ENCODE results near the gene RGS3. TPM values are rescaled to one million over a fixed set of nuclear protein-coding genes. Genes with fewer than 3 reads are reported as not detected.
A peak's percentile ranks its signal among the peaks of the same experiment; 100 is the strongest.

The RGS3 gene
- total RNA-seq, 1 experiment from 2014 or later: 52.7 TPM

DNA sequence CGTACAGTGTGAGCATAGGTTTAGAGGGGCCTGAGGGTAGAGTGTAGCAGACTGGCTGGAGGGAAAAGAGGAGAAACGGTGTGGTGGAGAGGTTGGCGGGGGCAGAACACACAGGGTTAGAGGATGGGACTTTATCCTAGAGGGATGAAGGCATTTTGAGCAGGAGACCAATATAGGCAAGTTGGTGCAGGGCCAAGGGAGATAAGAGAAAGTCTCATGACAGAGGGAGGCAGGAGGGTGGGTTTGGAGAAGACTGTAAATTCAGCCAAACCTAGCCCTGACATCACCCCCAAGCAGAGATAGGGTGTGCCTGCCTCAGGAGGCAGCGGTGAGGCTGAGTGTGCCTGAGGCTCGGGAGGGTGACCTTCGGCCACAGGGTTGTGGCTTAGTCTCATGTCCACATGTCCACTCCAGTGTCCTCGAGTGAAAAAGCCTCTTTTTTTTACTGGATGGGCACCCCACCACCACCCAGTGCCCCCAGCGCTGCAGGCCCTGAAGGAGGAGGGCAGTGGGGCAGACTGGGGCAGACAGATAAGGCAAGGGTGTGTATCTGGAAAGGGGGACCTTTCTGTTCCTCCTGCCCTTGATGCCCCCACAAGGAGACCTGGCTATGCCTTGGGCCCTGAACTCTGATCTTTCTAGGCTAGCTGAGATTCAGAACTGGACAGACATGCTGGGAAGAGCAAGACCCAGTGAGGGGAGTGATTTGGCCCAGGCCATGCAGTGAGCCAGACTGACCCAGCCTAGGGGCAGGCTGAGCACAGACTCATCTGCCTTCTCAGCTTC lies 108.7 kb downstream of the RGS3 start:
- in situ Hi-C loops (cut with HindIII; ENCODE audit: low pct_unique_long_range_greater_than_20kb, low sequenced_read_pairs): no loop called here
- no peak for DNase-seq (ENCODE audit: low read depth)

DNA sequence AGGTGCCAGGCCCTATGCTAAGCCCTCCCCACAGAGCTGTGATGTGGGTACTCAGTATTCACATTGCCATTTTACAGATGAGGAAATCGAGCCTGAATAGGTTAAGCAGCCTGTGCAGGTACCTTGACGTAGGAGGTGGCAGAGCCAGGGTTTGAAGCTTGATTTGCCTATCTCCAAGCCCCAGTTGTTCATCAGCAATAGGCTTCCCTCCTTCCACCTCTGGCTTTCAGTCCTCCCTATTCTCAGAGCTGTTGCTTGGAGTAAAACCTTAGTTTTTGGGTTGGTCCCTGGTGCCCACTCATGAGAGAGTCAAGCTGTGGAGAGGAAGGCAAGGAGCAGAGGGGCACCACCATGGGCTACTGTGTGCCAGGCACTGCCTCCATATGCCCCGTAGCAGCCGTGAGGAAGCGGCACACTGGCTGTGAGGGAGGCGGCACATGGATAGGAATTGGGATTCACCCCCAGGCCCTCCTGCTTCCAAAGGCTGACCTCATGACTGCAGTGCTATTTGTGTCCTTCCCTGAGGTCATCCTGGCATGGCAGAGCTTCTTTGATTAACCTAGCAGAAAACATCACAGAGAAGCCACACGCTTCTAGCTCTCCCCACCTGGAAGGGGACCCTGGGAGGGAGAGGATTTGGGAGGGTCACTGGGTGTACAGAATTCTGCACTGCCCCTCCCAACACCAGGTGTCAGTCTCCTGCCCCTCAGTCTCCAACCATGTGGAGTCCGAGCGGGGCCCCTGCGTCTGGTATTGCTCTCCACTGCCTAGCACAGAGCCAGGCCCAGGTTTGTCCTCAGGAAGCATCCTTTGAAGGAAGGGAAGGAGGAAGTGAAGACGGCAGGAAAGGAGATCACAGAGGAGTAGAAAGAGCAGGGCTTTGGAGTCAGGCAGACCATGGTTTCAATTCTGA lies 109.8 kb downstream of the RGS3 start:
- in situ Hi-C loops (cut with HindIII; ENCODE audit: low pct_unique_long_range_greater_than_20kb, low sequenced_read_pairs): no loop called here
- no peak for DNase-seq (ENCODE audit: low read depth)

DNA sequence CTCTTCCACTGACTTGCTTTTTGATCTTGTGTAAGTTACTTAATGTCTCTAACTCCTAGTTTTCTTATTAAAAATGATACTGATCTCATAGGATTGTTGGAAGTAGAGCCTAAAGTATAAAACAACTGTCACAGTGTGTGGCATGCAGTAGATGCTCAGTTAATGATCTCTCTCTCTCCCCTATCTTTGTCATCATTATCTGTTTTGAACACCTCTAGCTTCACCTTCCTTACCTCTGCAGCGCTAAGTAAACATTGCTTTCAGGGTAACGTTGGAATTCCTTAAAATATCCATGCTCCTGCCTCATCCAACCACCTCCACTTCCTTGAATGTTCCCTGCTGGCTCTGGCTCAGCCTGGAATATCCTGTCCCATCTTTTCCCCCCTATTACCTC lies 110.4 kb downstream of the RGS3 start:
- no peak for DNase-seq (ENCODE audit: low read depth)
- in situ Hi-C loops (cut with HindIII; ENCODE audit: low pct_unique_long_range_greater_than_20kb, low sequenced_read_pairs): no loop called here

DNA sequence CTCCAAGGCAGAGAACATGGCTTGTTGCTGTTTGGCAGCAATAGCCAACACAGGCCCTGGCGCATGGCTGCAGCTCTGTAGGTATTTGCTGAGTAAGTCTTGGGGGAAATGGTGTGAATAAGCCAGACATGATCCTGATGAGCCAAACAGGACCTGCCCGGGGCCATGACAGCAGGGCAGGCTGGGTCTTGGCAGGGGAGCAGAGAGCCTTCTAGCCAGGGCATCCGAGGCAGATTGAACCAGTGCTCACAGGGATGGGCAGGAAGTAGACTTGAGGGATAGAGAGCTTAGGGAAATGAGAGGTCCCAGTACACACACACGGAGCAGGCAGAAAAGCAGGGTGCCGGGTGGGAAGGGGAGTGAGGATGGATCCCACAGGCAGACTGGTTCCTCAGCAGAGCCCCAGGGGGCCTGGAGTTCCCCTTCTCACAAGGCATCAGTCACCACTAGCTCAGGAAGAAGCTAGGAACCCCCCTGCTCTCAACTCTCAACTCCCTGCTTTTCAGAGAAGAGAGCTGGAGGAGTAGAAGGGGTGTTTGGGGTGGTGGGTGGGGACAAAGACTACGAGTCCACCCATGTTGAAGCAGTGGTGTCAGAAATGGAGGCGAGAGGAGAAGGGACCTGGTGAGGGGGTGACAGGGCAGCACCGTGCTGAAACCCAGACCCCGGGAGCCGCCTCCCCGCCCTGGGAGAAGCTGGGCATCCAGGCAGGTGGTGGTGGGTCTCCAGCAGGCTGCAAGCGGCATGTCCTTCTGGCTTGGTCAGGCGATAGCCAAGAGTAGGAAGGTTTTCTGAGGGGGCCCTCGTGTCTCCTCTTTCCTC lies 111.1 kb downstream of the RGS3 start:
- in situ Hi-C loops (cut with HindIII; ENCODE audit: low pct_unique_long_range_greater_than_20kb, low sequenced_read_pairs): no loop called here

DNA sequence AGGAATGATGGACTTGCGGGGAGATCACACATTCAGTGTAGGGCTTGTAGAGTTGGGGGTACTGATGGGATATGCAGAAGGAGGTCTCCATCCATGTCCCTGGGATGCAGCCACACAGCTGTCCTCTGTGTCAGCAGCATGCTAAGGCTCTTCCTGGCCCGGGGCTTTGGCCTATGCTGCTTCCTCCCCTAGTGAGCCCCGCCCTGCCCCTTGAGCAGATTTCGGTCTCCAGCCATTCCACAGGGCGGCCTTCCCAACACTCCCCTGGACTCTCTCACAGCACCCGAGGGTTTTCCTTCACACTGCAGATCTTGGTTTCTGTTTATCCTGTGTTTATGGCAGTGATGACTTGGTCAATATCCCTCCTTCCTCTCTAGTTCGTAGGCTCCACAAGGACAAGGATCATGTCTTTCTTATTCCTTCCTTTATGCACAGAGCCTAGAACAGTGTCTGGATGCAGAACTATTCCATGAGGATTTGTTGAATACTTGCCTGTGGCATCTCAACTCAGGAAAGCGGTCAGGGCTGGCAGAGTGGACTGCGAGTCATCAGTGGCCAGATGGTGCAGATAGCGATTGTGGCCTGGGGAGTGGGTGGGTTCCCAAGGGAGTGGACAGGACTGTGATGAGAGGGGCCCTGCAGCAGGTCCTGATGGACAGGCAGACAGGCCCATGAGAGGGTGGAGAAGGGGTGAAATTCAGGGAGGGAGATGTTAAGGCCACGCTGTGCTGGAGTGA lies 114.2 kb downstream of the RGS3 start:
- DNase-seq (ENCODE audit: low read depth): peak; percentile 48
- in situ Hi-C loops (cut with HindIII; ENCODE audit: low pct_unique_long_range_greater_than_20kb, low sequenced_read_pairs): no loop called here

More for the DNA sequence above, 111.1 kb downstream of the RGS3 start:
- DNase-seq (ENCODE audit: low read depth): no peak

DNA sequence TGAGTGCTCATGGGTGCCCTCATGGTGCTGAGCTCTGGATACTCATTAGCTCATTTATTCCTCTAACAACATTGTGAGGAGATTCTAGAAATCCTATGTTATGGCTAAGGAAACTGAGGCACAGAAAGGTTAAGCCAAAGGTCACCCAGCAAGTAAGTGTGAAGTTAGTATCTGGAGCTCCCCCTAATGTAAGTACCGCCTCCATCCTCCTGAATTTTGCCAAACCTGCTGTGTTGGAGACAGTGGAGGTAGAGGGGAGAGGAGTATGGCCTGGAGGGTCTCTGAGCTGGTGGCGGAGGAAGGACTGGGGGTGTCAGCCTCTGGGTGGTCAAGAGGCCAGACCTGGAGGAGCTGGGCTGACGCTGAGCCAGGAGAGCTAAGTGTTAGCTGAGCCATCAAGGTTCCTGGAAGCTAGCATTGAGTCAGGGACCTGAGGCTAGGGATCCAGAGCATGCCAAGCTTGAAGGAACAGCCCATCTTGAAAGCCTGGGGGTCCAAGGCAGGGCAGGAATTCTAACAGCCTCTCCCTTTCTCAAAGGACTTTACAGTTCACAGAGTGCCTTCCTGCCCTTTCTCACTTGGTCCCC lies 114.8 kb downstream of the RGS3 start:
- in situ Hi-C loops (cut with HindIII; ENCODE audit: low pct_unique_long_range_greater_than_20kb, low sequenced_read_pairs): no loop called here

DNA sequence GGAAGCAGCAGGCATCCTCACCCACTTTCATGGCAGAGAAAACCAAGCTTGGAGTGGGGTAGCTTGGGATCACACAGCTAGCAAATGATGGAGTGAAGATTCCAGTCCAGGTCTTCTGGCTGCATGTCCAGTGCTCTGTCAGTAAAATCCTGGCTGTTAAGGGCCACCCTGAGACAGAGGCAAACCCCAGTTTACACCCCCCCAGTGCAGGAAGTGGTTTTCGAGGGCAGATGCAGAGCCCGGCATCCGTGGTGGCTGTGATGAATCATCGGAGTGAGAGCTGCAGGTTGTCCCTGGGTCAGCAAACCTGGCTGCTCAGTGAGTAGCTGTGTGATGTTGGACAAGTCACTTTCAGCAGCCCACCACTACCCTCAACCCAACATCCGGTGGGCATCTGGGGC lies 115.4 kb downstream of the RGS3 start:
- peak; percentile 93 for DNase-seq (ENCODE audit: low read depth)
- in situ Hi-C loops (cut with HindIII; ENCODE audit: low pct_unique_long_range_greater_than_20kb, low sequenced_read_pairs): no loop called here

More for the DNA sequence above, 114.8 kb downstream of the RGS3 start:
- DNase-seq (ENCODE audit: low read depth): peak; percentile 33

DNA sequence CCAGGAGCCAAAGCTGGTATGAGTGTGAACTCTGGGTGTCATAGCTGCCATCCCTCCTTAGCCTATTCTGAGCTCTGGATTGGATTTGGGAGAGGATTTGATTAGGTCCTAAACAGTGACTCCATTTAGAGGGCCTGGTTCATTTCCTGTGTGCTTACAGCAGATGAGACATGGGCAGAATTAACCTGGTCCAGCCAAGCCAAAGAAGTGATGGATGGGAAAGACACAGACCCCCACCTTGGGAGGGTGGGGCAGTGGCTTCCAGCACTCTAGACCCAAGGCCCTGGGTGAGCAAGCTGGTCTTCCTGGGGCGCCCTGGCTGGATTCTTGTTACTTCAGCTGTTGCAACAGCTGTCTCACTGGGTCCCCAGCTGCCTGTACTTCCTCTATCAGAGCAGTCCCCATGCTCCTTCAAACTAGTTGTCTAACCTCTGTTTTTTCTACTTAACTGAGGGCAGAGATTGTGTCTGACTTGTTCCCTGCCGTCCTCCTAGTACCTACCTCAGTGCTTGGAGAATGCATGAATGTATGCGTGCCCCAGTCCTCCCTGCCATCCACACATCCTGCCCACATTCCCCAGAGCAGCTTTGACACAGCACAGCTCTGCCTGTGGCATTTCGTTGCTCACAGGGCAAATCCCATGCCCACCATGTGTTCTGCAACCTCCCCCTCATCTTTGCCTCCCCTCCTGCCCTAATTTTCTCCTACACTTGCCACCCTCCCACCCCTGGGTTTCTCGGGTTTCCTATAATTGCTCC lies 115.9 kb downstream of the RGS3 start:
- in situ Hi-C loops (cut with HindIII; ENCODE audit: low pct_unique_long_range_greater_than_20kb, low sequenced_read_pairs): no loop called here

DNA sequence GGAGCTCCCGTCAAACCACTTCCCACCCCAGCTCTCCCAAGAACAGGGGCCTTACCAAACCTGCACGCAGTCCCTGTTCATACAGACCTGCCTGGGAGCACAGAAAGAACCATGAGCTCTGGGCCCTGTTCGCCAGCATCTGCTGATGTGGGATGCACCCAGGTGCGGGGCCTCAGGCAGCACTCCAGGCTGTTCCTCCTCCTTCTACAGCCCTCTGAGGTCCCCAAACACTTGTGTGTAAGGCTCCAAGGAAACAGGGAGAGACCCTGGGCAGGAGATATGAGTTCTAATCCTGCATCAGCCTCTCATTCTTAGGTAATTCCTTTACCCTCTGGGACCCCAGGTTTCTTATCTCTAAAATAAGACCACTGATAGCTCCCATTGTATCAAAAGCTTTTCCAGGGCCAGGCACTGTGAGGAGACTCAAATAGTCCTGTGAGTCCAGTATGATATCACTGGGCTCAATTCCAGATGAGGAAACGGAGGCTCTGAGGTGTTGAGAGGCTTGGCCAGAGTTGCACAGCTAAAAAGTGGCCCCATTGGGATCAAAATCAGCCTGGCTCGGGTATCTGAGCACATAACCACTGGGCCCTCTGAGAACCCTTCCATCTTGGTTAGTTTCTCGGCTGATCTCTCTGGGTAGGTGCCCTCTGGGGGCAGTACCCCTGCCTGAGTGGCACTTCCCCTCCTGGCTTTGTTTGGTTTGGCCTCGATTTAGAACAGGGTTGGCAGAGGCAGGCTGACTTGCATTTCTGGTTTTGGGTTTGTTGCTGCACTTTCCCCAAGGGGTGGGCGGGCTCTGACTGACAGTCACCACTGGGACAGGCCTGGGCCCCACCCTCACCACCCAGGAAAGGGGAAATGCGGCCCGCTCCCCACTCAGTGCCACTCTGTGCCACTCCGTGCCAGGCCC lies 116.8 kb downstream of the RGS3 start:
- in situ Hi-C loops (cut with HindIII; ENCODE audit: low pct_unique_long_range_greater_than_20kb, low sequenced_read_pairs): no loop called here
- DNase-seq (ENCODE audit: low read depth): no peak

More for the DNA sequence above, 115.9 kb downstream of the RGS3 start:
- no peak for DNase-seq (ENCODE audit: low read depth)

DNA sequence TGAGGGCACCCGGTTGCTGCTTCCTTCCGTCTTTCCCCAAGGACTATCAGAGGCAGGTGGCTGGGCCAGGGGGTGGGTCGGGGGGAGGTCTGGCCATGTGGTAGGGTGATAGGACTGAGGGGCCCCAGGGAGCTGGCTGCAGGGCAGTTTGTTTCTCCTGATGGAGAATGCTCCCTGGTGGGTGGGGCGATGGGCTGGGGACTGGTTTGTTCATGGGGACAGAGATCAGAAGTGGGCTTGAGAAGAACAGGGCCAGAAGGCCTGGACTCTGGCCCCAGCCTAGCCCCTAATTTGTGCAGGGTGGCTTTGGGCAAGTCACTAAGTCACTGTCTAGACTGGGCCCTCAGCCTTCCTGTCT lies 117.4 kb downstream of the RGS3 start:
- DNase-seq (ENCODE audit: low read depth): no peak
- in situ Hi-C loops (cut with HindIII; ENCODE audit: low pct_unique_long_range_greater_than_20kb, low sequenced_read_pairs): no loop called here

DNA sequence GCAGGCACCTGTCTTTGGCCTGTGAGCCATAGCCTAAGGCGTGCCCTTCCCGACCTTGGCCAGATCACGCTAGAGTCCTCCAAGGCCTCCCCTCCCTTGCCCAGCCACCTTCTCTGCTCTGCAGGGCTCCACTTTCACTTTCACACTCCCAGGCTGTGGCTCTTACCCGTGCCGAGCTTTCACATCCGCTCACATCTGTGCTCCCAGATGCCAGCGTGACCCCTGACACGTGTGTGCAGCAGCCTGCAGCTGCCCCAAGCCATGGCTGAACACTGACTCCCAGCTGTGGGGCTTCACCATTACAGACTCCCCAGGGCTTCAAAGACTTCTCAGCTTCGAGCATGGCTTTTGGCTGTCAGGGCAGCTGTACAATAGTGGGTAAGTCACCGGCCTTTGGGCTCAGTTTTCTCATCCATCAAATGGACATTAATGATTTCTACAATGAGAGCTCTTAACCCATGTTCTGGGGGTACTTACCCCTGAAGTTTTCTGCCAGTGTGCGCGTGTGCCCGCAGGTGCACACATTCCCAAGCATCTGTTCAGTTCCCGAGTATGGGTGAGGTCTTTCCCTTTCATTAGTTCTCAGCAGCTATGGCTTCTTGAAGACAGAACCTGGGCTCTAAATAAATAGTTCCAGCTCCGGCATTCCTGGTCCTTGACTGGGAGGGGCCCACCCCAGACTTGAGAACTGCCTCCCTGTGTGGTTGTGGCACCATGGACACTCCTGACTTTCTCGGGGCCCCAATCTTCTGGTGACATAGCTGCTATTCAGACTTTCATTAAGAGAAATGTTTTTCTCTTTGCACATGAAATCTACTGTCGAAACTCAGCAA lies 118.6 kb downstream of the RGS3 start:
- in situ Hi-C loops (cut with HindIII; ENCODE audit: low pct_unique_long_range_greater_than_20kb, low sequenced_read_pairs): no loop called here
- DNase-seq (ENCODE audit: low read depth): no peak

DNA sequence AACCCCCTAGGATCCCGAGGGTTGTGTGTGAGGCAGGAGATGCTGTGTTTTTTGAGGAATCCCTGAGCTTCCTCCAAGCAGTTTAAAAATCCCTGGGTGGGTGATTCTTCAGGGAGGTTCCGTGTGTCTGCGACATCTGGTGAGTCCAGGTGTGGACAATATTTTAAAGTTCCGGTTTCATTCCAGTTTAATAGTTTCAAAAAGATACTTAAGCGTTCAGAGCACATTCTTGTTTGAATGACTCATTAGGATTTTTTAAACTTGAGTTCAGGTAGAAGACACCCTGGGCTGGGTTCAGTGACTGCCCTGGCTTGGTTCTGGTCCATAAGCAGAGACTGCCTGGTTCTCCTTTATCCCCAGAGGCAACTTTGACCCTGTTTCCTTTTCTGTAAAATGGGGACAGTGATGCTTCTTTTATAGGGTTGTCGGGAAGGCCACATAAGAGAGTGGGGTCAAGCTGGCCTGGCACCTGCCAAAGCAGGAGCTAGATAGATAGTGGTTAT lies 119.2 kb downstream of the RGS3 start:
- in situ Hi-C loops (cut with HindIII; ENCODE audit: low pct_unique_long_range_greater_than_20kb, low sequenced_read_pairs): no loop called here
- DNase-seq (ENCODE audit: low read depth): no peak

DNA sequence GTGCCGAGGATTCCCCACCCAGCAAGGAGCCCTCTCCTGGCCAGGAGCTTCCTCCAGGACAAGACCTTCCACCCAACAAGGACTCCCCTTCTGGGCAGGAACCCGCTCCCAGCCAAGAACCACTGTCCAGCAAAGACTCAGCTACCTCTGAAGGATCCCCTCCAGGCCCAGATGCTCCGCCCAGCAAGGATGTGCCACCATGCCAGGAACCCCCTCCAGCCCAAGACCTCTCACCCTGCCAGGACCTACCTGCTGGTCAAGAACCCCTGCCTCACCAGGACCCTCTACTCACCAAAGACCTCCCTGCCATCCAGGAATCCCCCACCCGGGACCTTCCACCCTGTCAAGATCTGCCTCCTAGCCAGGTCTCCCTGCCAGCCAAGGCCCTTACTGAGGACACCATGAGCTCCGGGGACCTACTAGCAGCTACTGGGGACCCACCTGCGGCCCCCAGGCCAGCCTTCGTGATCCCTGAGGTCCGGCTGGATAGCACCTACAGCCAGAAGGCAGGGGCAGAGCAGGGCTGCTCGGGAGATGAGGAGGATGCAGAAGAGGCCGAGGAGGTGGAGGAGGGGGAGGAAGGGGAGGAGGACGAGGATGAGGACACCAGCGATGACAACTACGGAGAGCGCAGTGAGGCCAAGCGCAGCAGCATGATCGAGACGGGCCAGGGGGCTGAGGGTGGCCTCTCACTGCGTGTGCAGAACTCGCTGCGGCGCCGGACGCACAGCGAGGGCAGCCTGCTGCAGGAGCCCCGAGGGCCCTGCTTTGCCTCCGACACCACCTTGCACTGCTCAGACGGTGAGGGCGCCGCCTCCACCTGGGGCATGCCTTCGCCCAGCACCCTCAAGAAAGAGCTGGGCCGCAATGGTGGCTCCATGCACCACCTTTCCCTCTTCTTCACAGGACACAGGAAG lies 120.2 kb downstream of the RGS3 start:
- DNase-seq (ENCODE audit: low read depth): no peak
- in situ Hi-C loops (cut with HindIII; ENCODE audit: low pct_unique_long_range_greater_than_20kb, low sequenced_read_pairs): no loop called here

DNA sequence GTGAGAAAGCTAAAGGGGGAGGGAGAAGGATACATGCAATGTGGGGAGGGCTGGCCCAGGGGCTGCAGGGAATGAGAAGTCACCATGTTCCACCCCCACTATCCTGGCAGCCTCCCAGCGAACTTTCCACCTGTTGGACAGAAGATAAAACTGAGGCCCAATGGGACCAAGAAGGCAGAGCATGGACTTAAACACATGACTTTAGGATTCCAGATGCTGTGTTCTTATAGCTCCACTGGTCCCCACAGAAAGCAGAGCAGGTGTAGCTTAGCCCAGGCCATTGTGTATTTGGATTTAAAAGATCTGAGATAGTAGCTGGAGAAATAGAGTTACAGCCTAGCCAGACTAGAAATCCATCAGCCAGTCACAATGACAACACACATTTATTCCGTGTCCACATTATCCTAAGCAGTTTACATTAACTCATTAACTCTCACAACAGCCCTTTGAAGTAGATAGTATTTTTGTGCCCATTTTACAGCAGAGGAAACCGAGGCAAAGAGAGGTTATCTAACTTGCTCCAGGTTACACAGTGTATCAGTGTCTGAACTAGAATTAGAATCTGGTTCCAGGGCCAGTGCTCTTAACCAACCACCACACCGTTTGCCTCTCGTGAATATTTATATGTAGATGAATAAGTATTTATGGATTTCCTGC lies 121.0 kb downstream of the RGS3 start:
- no peak for DNase-seq (ENCODE audit: low read depth)
- in situ Hi-C loops (cut with HindIII; ENCODE audit: low pct_unique_long_range_greater_than_20kb, low sequenced_read_pairs): no loop called here
